KMS-11 (cell line): ENCODE results near the gene TMEM97.
A peak's percentile ranks its signal among the peaks of the same experiment; 100 is the strongest.

Source experiments
- H2AFZ ChIP-seq: fragments of 200-600 bp; sonication (generic); 2 replicates; pipeline ENCODE4 v1.6.1; 2016; ENCODE audit warnings: antibody characterized with exemption, mixed run types, low read depth
- H3K27ac ChIP-seq: fragments of 200-600 bp; sonication (generic); 2 replicates; pipeline ENCODE4 v1.6.1; 2016; ENCODE audit warnings: mild to moderate bottlenecking, mixed run types
- H3K27me3 ChIP-seq: fragments of 200-600 bp; sonication (generic); 2 replicates; pipeline ENCODE4 v1.6.1; 2017; ENCODE audit warnings: mild to moderate bottlenecking, low read depth, mixed run types, moderate library complexity; ENCODE audit not compliant: insufficient read depth
- H3K36me3 ChIP-seq: fragments of 200-600 bp; sonication (generic); 2 replicates; pipeline ENCODE4 v1.6.1; 2017; ENCODE audit warnings: mild to moderate bottlenecking, mixed run types; ENCODE audit not compliant: insufficient read depth
- H3K4me1 ChIP-seq: fragments of 200-600 bp; sonication (generic); 2 replicates; pipeline ENCODE4 v1.6.1; 2016; ENCODE audit warnings: mild to moderate bottlenecking, low read depth, mixed run types; ENCODE audit not compliant: poor library complexity, severe bottlenecking
- H3K4me2 ChIP-seq: fragments of 200-600 bp; sonication (generic); 2 replicates; pipeline ENCODE4 v1.7.0; 2016; ENCODE audit warnings: mild to moderate bottlenecking, mixed run types
- H3K4me3 ChIP-seq: fragments of 200-600 bp; sonication (generic); IDR thresholded peaks from 2 replicates; pipeline ENCODE4 v1.6.1; 2017; ENCODE audit warnings: low read depth, low read length, mixed read lengths; ENCODE audit not compliant: insufficient read depth
- H3K79me2 ChIP-seq: fragments of 200-600 bp; sonication (generic); 2 replicates; pipeline ENCODE4 v1.6.1; 2016; ENCODE audit warnings: low read depth, mixed run types; ENCODE audit not compliant: insufficient read depth
- H3K9ac ChIP-seq: fragments of 200-600 bp; sonication (generic); 2 replicates; pipeline ENCODE4 v1.6.1; 2016; ENCODE audit warnings: mild to moderate bottlenecking, mixed run types
- H4K20me1 ChIP-seq: fragments of 200-600 bp; sonication (generic); 2 replicates; pipeline ENCODE4 v1.6.1; 2016; ENCODE audit warnings: mild to moderate bottlenecking, mixed run types; ENCODE audit not compliant: insufficient read depth
- CTCF ChIP-seq: fragments of 200-600 bp; sonication (generic); conservative IDR thresholded peaks from 2 replicates; pipeline ENCODE4 v1.6.1; 2017; ENCODE audit warnings: low read depth, mild to moderate bottlenecking, antibody characterized with exemption, low read length, moderate library complexity, mixed read lengths

TMEM97 gene

GRCh38 chr17:28346746-28347246 is 27.8 kb downstream of the TMEM97 start:
- H3K9ac ChIP-seq = no peak overlapping the region
- no peak overlapping the region for H3K4me2 ChIP-seq
- H4K20me1 ChIP-seq = no peaks in the 10 kb centered on the region
- H2AFZ ChIP-seq = no peak overlapping the region
- no peaks in the 10 kb centered on the region for H3K27me3 ChIP-seq
- H3K79me2 ChIP-seq = no peaks in the 10 kb centered on the region
- no peak overlapping the region for H3K4me3 ChIP-seq
- H3K27ac ChIP-seq = no peak overlapping the region
- peak; percentile 23; the same call in 1 of the 2 replicates for TF ChIP-seq CTCF
- H3K36me3 ChIP-seq = peaks cover 4% of the 10 kb centered on the region; the same call in 1 of the 2 replicates
- H3K4me1 ChIP-seq = no peaks in the 10 kb centered on the region

- H3K4me2 ChIP-seq = no peak overlapping the region
- no peaks in the 10 kb centered on the region for H3K4me1 ChIP-seq
- no peaks in the 10 kb centered on the region for H3K27me3 ChIP-seq
- H3K79me2 ChIP-seq = no peaks in the 10 kb centered on the region
- no peak overlapping the region for H2AFZ ChIP-seq
- H3K9ac ChIP-seq = no peak overlapping the region
- no peak overlapping the region for H3K27ac ChIP-seq
- H3K36me3 ChIP-seq = peaks cover 4% of the 10 kb centered on the region; the same call in 1 of the 2 replicates
- no peak overlapping the region for H3K4me3 ChIP-seq
- H4K20me1 ChIP-seq = no peaks in the 10 kb centered on the region
- TF ChIP-seq CTCF = no peak; the same call in 1 of the 2 replicates
These were observed 28.4 kb downstream of the TMEM97 start for GRCh38 chr17:28347261-28347891.

GRCh38 chr17:28348979-28349378 is 30.0 kb downstream of the TMEM97 start:
- no peak overlapping the region for H3K9ac ChIP-seq
- no peaks in the 10 kb centered on the region for H4K20me1 ChIP-seq
- TF ChIP-seq CTCF = no peak
- H3K27ac ChIP-seq = no peak overlapping the region
- no peak overlapping the region for H3K4me3 ChIP-seq
- H3K4me2 ChIP-seq = no peak overlapping the region
- no peaks in the 10 kb centered on the region for H3K79me2 ChIP-seq
- no peaks in the 10 kb centered on the region for H3K27me3 ChIP-seq
- peaks cover 12% of the 10 kb centered on the region; the same call in 1 of the 2 replicates for H3K36me3 ChIP-seq
- no peaks in the 10 kb centered on the region for H3K4me1 ChIP-seq
- H2AFZ ChIP-seq = no peak overlapping the region

GRCh38 chr17:28350271-28350670 is 31.3 kb downstream of the TMEM97 start:
- no peak overlapping the region for H2AFZ ChIP-seq
- no peak overlapping the region for H3K4me3 ChIP-seq
- no peaks in the 10 kb centered on the region for H4K20me1 ChIP-seq
- H3K36me3 ChIP-seq = peaks cover 16% of the 10 kb centered on the region; the same call in 1 of the 2 replicates
- TF ChIP-seq CTCF = no peak
- H3K79me2 ChIP-seq = no peaks in the 10 kb centered on the region
- no peak overlapping the region for H3K9ac ChIP-seq
- H3K27me3 ChIP-seq = no peaks in the 10 kb centered on the region
- no peak overlapping the region for H3K4me2 ChIP-seq
- H3K4me1 ChIP-seq = no peaks in the 10 kb centered on the region
- H3K27ac ChIP-seq = no peak overlapping the region
